Thoracic aorta (tissue), 2 donors: ENCODE measurements around the gene RPTOR. TPM values are rescaled to one million over a fixed set of nuclear protein-coding genes. Genes with fewer than 3 reads are reported as not detected.
"Not testable (repeated sequence)": the region's sequence is repeated elsewhere in the genome, so short reads cannot be mapped to it uniquely, and the experiment has no call there.

Experiments
- ATAC-seq: fragments of 150-250 bp; one replicate; pipeline ENCODE4 v1.8.0; 2017; ENCODE audit warnings: low read depth; ENCODE audit not compliant: insufficient number of reproducible peaks, low FRiP score
- DNase-seq: peaks from one replicate; pipeline ENCODE4 v3.0.0-alpha.2; 2020; ENCODE audit warnings: low spot score
- H3K27ac ChIP-seq, 2 donors: fragments of 200-600 bp; sonication (generic); 1 replicate in 1 of 2; 2 replicates in 1 of 2; pipeline ENCODE4 v1.5.1; 2016; ENCODE audit warnings: mild to moderate bottlenecking in 2 of 2, moderate library complexity in 2 of 2
- H3K27me3 ChIP-seq: fragments of 200-600 bp; sonication (generic); replicated peaks from 2 replicates; pipeline ENCODE4 v1.6.0; 2016; ENCODE audit warnings: mild to moderate bottlenecking; ENCODE audit not compliant: insufficient read depth
- H3K36me3 ChIP-seq: fragments of 200-600 bp; sonication (generic); one replicate; pipeline ENCODE4 v1.5.1; 2016
- H3K4me1 ChIP-seq, 2 donors: fragments of 200-600 bp; sonication (generic); 1 replicate in 1 of 2; 2 replicates in 1 of 2; pipeline versions ENCODE4 v1.5.1 to v1.6.0; 2016; ENCODE audit warnings: low read depth in 2 of 2, mild to moderate bottlenecking in 1 of 2; ENCODE audit not compliant: control insufficient read depth in 1 of 2
- H3K4me3 ChIP-seq: fragments of 200-600 bp; sonication (generic); 2 replicates; pipeline ENCODE4 v1.5.1; 2016; ENCODE audit warnings: mild to moderate bottlenecking
- H3K9me3 ChIP-seq: fragments of 200-600 bp; sonication (generic); 2 replicates; pipeline ENCODE4 v1.5.1; 2016
- CTCF ChIP-seq: fragments of 200-600 bp; sonication (generic); IDR thresholded peaks from one replicate; pipeline ENCODE4 v1.5.1; 2019; ENCODE audit warnings: antibody characterized with exemption
- total RNA-seq, 2 donors: library from RNA; depleted of rRNA; stranded (reverse); fragments of >200 nt; gene quantifications; one replicate each; pipeline versions ENCODE4 v1.1.0 to v1.2.3, GENCODE V29; 2016

RPTOR gene
- total RNA-seq, 2 donors from 2014 or later, result 42.0 to 47.4 TPM

- no peak for TF ChIP-seq CTCF
- no peak overlapping the region for H3K27ac ChIP-seq
- H3K4me1 ChIP-seq, result no peaks in the 10 kb centered on the region
- H3K27me3 ChIP-seq, result peaks cover 4% of the 10 kb centered on the region
- no peak overlapping the region for H3K4me3 ChIP-seq
- no peak for DNase-seq
- H3K9me3 ChIP-seq, result no peaks in the 10 kb centered on the region
- no peaks in the 10 kb centered on the region for H3K36me3 ChIP-seq
- no peak for ATAC-seq
Measured at GRCh38 chr17:80527016-80527645, 17.5 kb upstream of the RPTOR start.

GRCh38 chr17:80528536-80528935, 16.1 kb upstream of the RPTOR start:
- Histone ChIP-seq H3K9me3 (no peaks in the 10 kb centered on the region), H3K27me3 (peaks cover 4% of the 10 kb centered on the region), H3K4me3 (no peak overlapping the region), H3K36me3 (no peaks in the 10 kb centered on the region), H3K27ac (no peak overlapping the region), H3K4me1 (no peaks in the 10 kb centered on the region)
- TF ChIP-seq CTCF, result no peak
- DNase-seq (no peak), ATAC-seq (no peak)

- Histone ChIP-seq H3K9me3 (no peaks in the 10 kb centered on the region), H3K36me3 (no peaks in the 10 kb centered on the region), H3K4me1 (no peaks in the 10 kb centered on the region), H3K4me3 (no peak overlapping the region), H3K27me3 (peaks cover 4% of the 10 kb centered on the region), H3K27ac (no peak overlapping the region)
- DNase-seq (no peak), ATAC-seq (no peak)
- no peak for TF ChIP-seq CTCF
Measured at GRCh38 chr17:80529104-80529903, 15.3 kb upstream of the RPTOR start.

DNA sequence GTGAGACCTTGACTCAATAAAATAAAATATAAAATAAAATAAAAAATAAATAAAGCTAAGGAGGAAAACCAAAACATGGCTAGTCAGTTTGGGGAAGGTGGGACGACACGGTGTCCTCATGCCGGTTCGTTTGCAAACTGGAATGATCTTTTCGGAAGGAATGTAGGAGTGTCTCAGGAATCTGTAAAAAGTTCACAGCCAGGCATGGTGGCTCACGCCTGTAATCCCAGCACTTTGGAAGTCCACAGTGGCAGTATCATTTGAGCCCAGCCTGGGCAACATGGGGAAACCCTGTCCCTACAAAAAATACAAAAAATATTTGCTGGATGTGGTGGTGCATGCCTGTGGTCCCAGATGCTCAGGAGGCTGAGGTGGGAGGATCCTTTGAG, 14.7 kb upstream of the RPTOR start:
- no peak overlapping the region for H3K27ac ChIP-seq
- ATAC-seq (no peak), DNase-seq (no peak)
- H3K4me3 ChIP-seq, result no peak overlapping the region
- H3K27me3 ChIP-seq, result peaks cover 4% of the 10 kb centered on the region
- no peaks in the 10 kb centered on the region for H3K4me1 ChIP-seq
- no peak for TF ChIP-seq CTCF
- no peaks in the 10 kb centered on the region for H3K9me3 ChIP-seq
- no peaks in the 10 kb centered on the region for H3K36me3 ChIP-seq

DNA sequence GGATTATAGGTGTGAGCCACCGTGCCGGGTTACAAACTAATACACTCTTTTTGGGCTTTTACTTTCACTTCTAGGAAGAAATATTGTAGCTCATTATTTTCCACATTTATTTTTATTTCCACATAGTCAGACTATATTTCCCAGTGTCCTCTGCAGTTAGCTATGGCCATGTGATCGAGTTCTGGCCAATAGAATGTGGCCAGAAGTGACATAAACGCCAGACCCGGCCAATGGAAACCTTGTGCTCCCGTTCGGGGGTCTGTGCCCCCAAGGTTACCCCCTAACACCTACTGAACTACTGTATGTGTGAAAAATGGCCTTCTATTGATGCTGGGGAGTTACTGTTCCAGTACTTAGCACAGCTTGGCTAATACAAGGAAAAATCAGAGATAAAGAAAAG, 13.2 kb upstream of the RPTOR start:
- Histone ChIP-seq H3K27ac (no peak overlapping the region), H3K4me3 (no peak overlapping the region), H3K9me3 (no peaks in the 10 kb centered on the region), H3K36me3 (no peaks in the 10 kb centered on the region), H3K27me3 (peaks cover 4% of the 10 kb centered on the region), H3K4me1 (no peaks in the 10 kb centered on the region)
- no peak for TF ChIP-seq CTCF
- ATAC-seq (no peak), DNase-seq (no peak)

DNA sequence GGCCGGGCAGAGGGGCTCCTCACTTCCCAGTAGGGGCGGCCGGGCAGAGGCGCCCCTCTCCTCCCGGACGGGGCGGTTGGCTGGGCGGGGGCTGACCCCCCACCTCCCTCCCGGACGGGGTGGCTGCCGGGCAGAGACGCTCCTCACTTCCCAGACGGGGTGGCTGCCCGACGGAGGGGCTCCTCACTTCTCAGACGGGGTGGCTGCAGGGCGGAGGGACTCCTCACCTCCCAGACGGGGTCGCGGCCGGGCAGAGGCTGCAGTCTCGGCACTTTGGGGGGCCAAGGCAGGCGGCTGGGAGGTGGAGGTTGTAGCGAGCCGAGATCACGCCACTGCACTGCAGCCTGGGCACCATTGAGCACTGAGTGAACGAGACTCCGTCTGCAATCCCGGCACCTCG, 7.3 kb upstream of the RPTOR start:
- not testable (repeated sequence) for H3K27ac ChIP-seq, H3K4me3 ChIP-seq, H3K9me3 ChIP-seq, H3K36me3 ChIP-seq, DNase-seq, H3K27me3 ChIP-seq, H3K4me1 ChIP-seq, ATAC-seq
